ENCODE measurements around the gene PRSS8.

- TF ChIP-seq REST (IDR thresholded peaks at IDR 0.05; ENCODE audit: insufficient read depth in 1 of 2, low read depth in 2 of 2, low read length in 1 of 2) (no peak), TCF7L2 (IDR thresholded peaks at IDR 0.05; ENCODE audit: low read depth, low read length) (no peak)
Measured at GRCh38 chr16:31134625-31135534, 647 bp downstream of the PRSS8 start.

All from Panc1 (cell line).